DOHH2 (cell line): ENCODE measurements around the gene RPL32.

Experiments
- CTCF ChIP-seq: fragments of 200-600 bp; sonication (generic); IDR thresholded peaks from one replicate; pipeline ENCODE4 v1.5.1; 2014; ENCODE audit warnings: antibody characterized with exemption, mild to moderate bottlenecking, low read depth, low read length; ENCODE audit not compliant: poor library complexity, severe bottlenecking
- EZH2phosphoT487 ChIP-seq: fragments of 200-600 bp; sonication (generic); IDR thresholded peaks from 2 replicates; pipeline ENCODE4 v1.6.1; 2017; ENCODE audit warnings: borderline replicate concordance, mild to moderate bottlenecking, antibody characterized with exemption, low read length, moderate library complexity, mixed read lengths

GRCh38 chr3:12815078-12815477 lies 26.3 kb downstream of the RPL32 start:
- TF ChIP-seq CTCF (no peak), EZH2phosphoT487 (no peak)
